H1 (cell line): Measurements from ENCODE around the gene GPATCH2. TPM values are rescaled to one million over a fixed set of nuclear protein-coding genes. Genes with fewer than 3 reads are reported as not detected.

ENCODE experiments used
- CTCF ChIA-PET: fragments of 300-600 bp; sonication (Branson Sonifier 250); formaldehyde crosslinking; loops from one replicate; lab custom pipeline; 2021; ENCODE audit not compliant: partially characterized antibody; lab: Charles Lee
- POLR2A ChIA-PET: fragments of 300-600 bp; sonication (Branson Sonifier 250); formaldehyde crosslinking; loops from one replicate; lab custom pipeline; 2021; ENCODE audit warnings: inconsistent platforms; ENCODE audit not compliant: partially characterized antibody; lab: Charles Lee
- DNase-seq, 2 experiments: peaks; one replicate each; pipeline versions ENCODE4 v3.0.0 to v3.0.0-alpha.2; 2010 to 2022; ENCODE audit warnings: low spot score in 2 of 2, low read depth in 1 of 2, mixed read lengths in 1 of 2
- FAIRE-seq: peaks from 2 replicates; lab custom pipeline; 2011; peaks lifted over from hg19 to GRCh38; lab: Jason Lieb, UNC
- H2AFZ ChIP-seq: 2 replicates; pipeline ENCODE4 v1.8.1; 2012; ENCODE audit warnings: low read length, inconsistent platforms
- H2AK5ac ChIP-seq: 2 replicates; pipeline ENCODE4 v1.6.1; 2013; ENCODE audit warnings: low read depth, low read length
- H2BK120ac ChIP-seq: replicated peaks from 2 replicates; pipeline ENCODE3; 2013; ENCODE audit warnings: low read depth, low read length, inconsistent platforms
- H2BK12ac ChIP-seq: 2 replicates; pipeline ENCODE4 v1.6.1; 2013; ENCODE audit warnings: low read depth, low read length
- H2BK15ac ChIP-seq: 2 replicates; pipeline ENCODE4 v1.6.1; 2013; ENCODE audit warnings: low read length
- H2BK20ac ChIP-seq: 2 replicates; pipeline ENCODE4 v1.6.1; 2013; ENCODE audit warnings: low read length
- H2BK5ac ChIP-seq: 2 replicates; pipeline ENCODE4 v1.6.1; 2013; ENCODE audit warnings: low read depth, low read length
- H3K14ac ChIP-seq: 2 replicates; pipeline ENCODE4 v1.6.1; 2013; ENCODE audit warnings: inconsistent platforms; ENCODE audit not compliant: insufficient read length
- H3K18ac ChIP-seq: 2 replicates; pipeline ENCODE4 v1.6.1; 2013; ENCODE audit warnings: low read length; ENCODE audit errors: extremely low read depth
- H3K23ac ChIP-seq: 2 replicates; pipeline ENCODE4 v1.6.1; 2013; ENCODE audit warnings: inconsistent platforms; ENCODE audit not compliant: insufficient read length
- H3K23me2 ChIP-seq: 2 replicates; pipeline ENCODE4 v1.6.1; 2013; ENCODE audit warnings: low read depth, low read length
- H3K27ac ChIP-seq: 2 replicates; pipeline ENCODE4 v1.6.1; 2011; ENCODE audit warnings: low read depth, low read length, inconsistent platforms
- H3K27me3 ChIP-seq, 4 experiments: replicated peaks in 1 of 4; 1 replicate in 1 of 4; 2 replicates in 3 of 4; pipeline versions ENCODE4 v1.6.1 to v1.8.1; 2011 to 2013; ENCODE audit warnings: low read length in 3 of 4, mild to moderate bottlenecking in 3 of 4, inconsistent platforms in 2 of 4, mixed read lengths in 2 of 4, moderate library complexity in 1 of 4; ENCODE audit not compliant: control insufficient read depth in 3 of 4, insufficient read depth in 3 of 4; ENCODE audit errors: extremely low read depth in 1 of 4
- H3K36me3 ChIP-seq, 4 experiments: 2 replicates each; pipeline versions ENCODE4 v1.6.1 to v1.8.1; 2011 to 2013; ENCODE audit warnings: mild to moderate bottlenecking in 4 of 4, low read length in 3 of 4, moderate library complexity in 2 of 4, control low read depth in 1 of 4, inconsistent platforms in 1 of 4; ENCODE audit not compliant: insufficient read depth in 4 of 4, control insufficient read depth in 2 of 4
- H3K4ac ChIP-seq: replicated peaks from 2 replicates; pipeline ENCODE3; 2013; ENCODE audit warnings: low read length, low read depth, mixed read lengths, inconsistent platforms; ENCODE audit not compliant: insufficient read length
- H3K4me1 ChIP-seq, 4 experiments: replicated peaks in 1 of 4; 1 replicate in 1 of 4; 2 replicates in 3 of 4; pipeline versions ENCODE4 v1.6.1 to v1.8.1; 2011 to 2013; ENCODE audit warnings: low read length in 3 of 4, inconsistent platforms in 2 of 4, mixed read lengths in 1 of 4; ENCODE audit not compliant: insufficient read depth in 4 of 4, control insufficient read depth in 3 of 4
- H3K4me2 ChIP-seq, 2 experiments: 2 replicates each; pipeline versions ENCODE4 v1.6.1 to v1.8.1; 2011 to 2013; ENCODE audit warnings: low read depth in 2 of 2, low read length in 2 of 2, control low read depth in 1 of 2, inconsistent platforms in 1 of 2, mild to moderate bottlenecking in 1 of 2; ENCODE audit not compliant: insufficient read depth in 1 of 2
- H3K4me3 ChIP-seq, 4 experiments: fragments of 200-600, 300-600 bp in 1 of 4; sonication (generic), shearing (Covaris generic), sonication (Bioruptor Twin) in 1 of 4; 2 replicates each; pipeline versions ENCODE4 v1.5.1 to v1.8.1; 2011 to 2016; ENCODE audit warnings: low read length in 4 of 4, low read depth in 3 of 4, control low read depth in 2 of 4, inconsistent platforms in 2 of 4, mild to moderate bottlenecking in 2 of 4, mixed read lengths in 1 of 4, moderate library complexity in 1 of 4; ENCODE audit not compliant: insufficient read depth in 2 of 4; ENCODE audit errors: extremely low read depth in 1 of 4
- H3K56ac ChIP-seq: replicated peaks from 2 replicates; pipeline ENCODE3; 2013; ENCODE audit warnings: low read depth, mild to moderate bottlenecking, mixed read lengths, low read length, inconsistent platforms; ENCODE audit not compliant: insufficient read length
- H3K79me1 ChIP-seq: 2 replicates; pipeline ENCODE4 v1.6.1; 2013; ENCODE audit warnings: low read depth, low read length, control low read depth
- H3K79me2 ChIP-seq, 2 experiments: 2 replicates each; pipeline versions ENCODE4 v1.6.1 to v1.8.1; 2012 to 2013; ENCODE audit warnings: low read length in 2 of 2, mild to moderate bottlenecking in 2 of 2, inconsistent platforms in 1 of 2; ENCODE audit not compliant: insufficient read depth in 2 of 2, control insufficient read depth in 1 of 2
- H3K9ac ChIP-seq, 4 experiments: replicated peaks in 1 of 4; 1 replicate in 1 of 4; 2 replicates in 3 of 4; pipeline versions ENCODE4 v1.6.1 to v1.8.1; 2011 to 2013; ENCODE audit warnings: low read depth in 3 of 4, low read length in 3 of 4, control low read depth in 2 of 4, mild to moderate bottlenecking in 2 of 4, moderate library complexity in 2 of 4, inconsistent platforms in 1 of 4; ENCODE audit errors: extremely low read depth in 1 of 4
- H3K9me3 ChIP-seq, 2 experiments: 2 replicates each; pipeline versions ENCODE4 v1.6.1 to v1.8.1; 2012 to 2013; ENCODE audit warnings: mild to moderate bottlenecking in 2 of 2, moderate library complexity in 2 of 2, control low read depth in 1 of 2, inconsistent platforms in 1 of 2, low read depth in 1 of 2, low read length in 1 of 2, mixed read lengths in 1 of 2; ENCODE audit not compliant: insufficient read depth in 2 of 2
- H4K20me1 ChIP-seq, 2 experiments: replicated peaks in 1 of 2; 2 replicates each; pipeline versions ENCODE3 to v1.8.1; 2011 to 2013; ENCODE audit warnings: inconsistent platforms in 2 of 2, low read length in 2 of 2, mild to moderate bottlenecking in 1 of 2; ENCODE audit not compliant: insufficient read depth in 2 of 2, control insufficient read depth in 1 of 2
- H4K5ac ChIP-seq: 2 replicates; pipeline ENCODE4 v1.6.1; 2013; ENCODE audit warnings: low read length, low read depth, mixed read lengths, inconsistent platforms; ENCODE audit not compliant: insufficient read length
- H4K8ac ChIP-seq: 2 replicates; pipeline ENCODE4 v1.8.0; 2013; ENCODE audit warnings: mild to moderate bottlenecking, moderate library complexity, low read length, inconsistent platforms; ENCODE audit not compliant: insufficient read depth; ENCODE audit errors: extremely low read depth
- H4K91ac ChIP-seq: replicated peaks from 2 replicates; pipeline ENCODE3; 2013; ENCODE audit warnings: low read length, mixed read lengths, inconsistent platforms; ENCODE audit not compliant: insufficient read length
- POLR2AphosphoS5 ChIP-seq: IDR thresholded peaks from 2 replicates; pipeline ENCODE4 v1.6.1; 2011; ENCODE audit warnings: low read depth, low read length
- WGBS, 2 experiments: shearing (Covaris generic) in 1 of 2; methylation state at CpG; one replicate each; pipeline versions ENCODE4 v1.1.6 to v1.1.7; 2013 to 2015; ENCODE audit warnings: low lambda C conversion rate in 2 of 2, mixed read lengths in 2 of 2, inconsistent platforms in 1 of 2, low coverage in 1 of 2, missing lambda C conversion rate in 1 of 2; ENCODE audit not compliant: insufficient replicate concordance in 2 of 2, insufficient coverage in 1 of 2, insufficient read length in 1 of 2; ENCODE audit errors: extremely low coverage in 1 of 2, missing lambda C conversion rate in 1 of 2; 5-methylcytosine and 5-hydroxymethylcytosine counted together
- polyA plus RNA-seq, 7 experiments: library from polyadenylated mRNA; depleted of rRNA in 3 of 7; stranded (reverse) in 5 of 7; unstranded in 2 of 7; fragments of >200 nt in 5 of 7; fragments of 200-250 nt in 2 of 7; gene quantifications; 1 replicate in 5 of 7; 2 replicates in 1 of 7; 4 replicates in 1 of 7; pipeline versions ENCODE4 v1.2.1 to v1.2.3, GENCODE V29; 2011 to 2013; ENCODE audit warnings: missing spikeins in 2 of 7, mixed read lengths in 2 of 7
- total RNA-seq: library from RNA; stranded (reverse); fragmentation: NEBNext Ultra II Directional; extraction: Animal tissue kit (Norgen Biotek cat#: 25700); gene quantifications from 2 replicates; pipeline ENCODE4 v1.2.1, GENCODE V29; 2021

GPATCH2 gene
- total and polyA plus RNA-seq, 2 of the 8 experiments (the other 6 are each of a cell fraction or from before 2014, with no cell fraction given): 3.9 to 13.1 TPM

GRCh38 chr1:217524787-217525520 lies 105.9 kb downstream of the GPATCH2 start:
- Histone ChIP-seq H4K8ac (no peak overlapping the region), H3K23me2 (no peaks in the 10 kb centered on the region), H3K79me2 (no peaks in the 10 kb centered on the region; a peak in 1 of 4 replicates), H4K5ac (no peak overlapping the region), H2BK120ac (no peak overlapping the region), H3K4ac (no peak overlapping the region), H2BK12ac (no peak overlapping the region), H3K27me3 (no peaks in the 10 kb centered on the region), H3K4me2 (no peak overlapping the region), H3K18ac (no peak overlapping the region), H3K4me1 (no peaks in the 10 kb centered on the region), H2AFZ (no peak overlapping the region), H3K14ac (no peak overlapping the region), H3K27ac (no peak overlapping the region), H2BK15ac (no peak overlapping the region), H3K23ac (no peak overlapping the region), H3K36me3 (no peaks in the 10 kb centered on the region), H3K56ac (no peak overlapping the region), H3K9me3 (peaks cover 3 to 10% of the 10 kb centered on the region in 2 experiments; a peak in 2 of 4 replicates), H2BK20ac (no peak overlapping the region), H4K91ac (no peak overlapping the region), H2BK5ac (no peak overlapping the region), H2AK5ac (no peak overlapping the region), H4K20me1 (no peaks in the 10 kb centered on the region), H3K9ac (no peak overlapping the region), H3K79me1 (no peaks in the 10 kb centered on the region), H3K4me3 (no peak overlapping the region)
- TF ChIP-seq POLR2AphosphoS5: no peak
- 100% methylated on average over 1 of the region's 4 CpGs; no CpG with 5 or more reads in 1 of the 2 experiments for WGBS, 2 experiments
- FAIRE-seq (no peak), DNase-seq (no peak)
- CTCF ChIA-PET: no interaction called here
- POLR2A ChIA-PET: no interaction called here
